H9 (cell line): ENCODE data around the gene ADAMTS3. TPM values are rescaled to one million over a fixed set of nuclear protein-coding genes. Genes with fewer than 3 reads are reported as not detected.

Source experiments
- DNase-seq: peaks from one replicate; pipeline ENCODE4 v3.0.0-alpha.2; 2017
- H2AFZ ChIP-seq: one replicate; pipeline ENCODE4 v1.6.1; 2013; ENCODE audit warnings: mild to moderate bottlenecking, low read length, control low read depth, moderate library complexity
- H2AK5ac ChIP-seq: 2 replicates; pipeline ENCODE4 v1.6.1; 2013; ENCODE audit warnings: low read length, control low read depth, mixed read lengths; ENCODE audit not compliant: insufficient read length
- H2BK120ac ChIP-seq: one replicate; pipeline ENCODE4 v1.6.1; 2013; ENCODE audit warnings: low read depth, mild to moderate bottlenecking, low read length, control low read depth, inconsistent platforms; ENCODE audit not compliant: poor library complexity, severe bottlenecking
- H2BK12ac ChIP-seq: 2 replicates; pipeline ENCODE4 v1.6.1; 2013; ENCODE audit warnings: low read length, control low read depth, mixed read lengths, low read depth; ENCODE audit not compliant: insufficient read length
- H2BK15ac ChIP-seq: 2 replicates; pipeline ENCODE4 v1.6.1; 2013; ENCODE audit warnings: low read depth, low read length, control low read depth
- H2BK20ac ChIP-seq: one replicate; pipeline ENCODE4 v1.6.1; 2013; ENCODE audit warnings: low read depth, mild to moderate bottlenecking, low read length, control low read depth, inconsistent platforms; ENCODE audit not compliant: poor library complexity, severe bottlenecking
- H2BK5ac ChIP-seq: 2 replicates; pipeline ENCODE4 v1.6.1; 2013; ENCODE audit warnings: low read length, control low read depth, mixed read lengths; ENCODE audit not compliant: insufficient read length
- H3K14ac ChIP-seq: 2 replicates; pipeline ENCODE4 v1.6.1; 2013; ENCODE audit warnings: low read length, control low read depth; ENCODE audit not compliant: insufficient read depth
- H3K18ac ChIP-seq: 2 replicates; pipeline ENCODE4 v1.6.1; 2013; ENCODE audit warnings: low read depth, mild to moderate bottlenecking, mixed read lengths, low read length, control low read depth; ENCODE audit not compliant: insufficient read length
- H3K23ac ChIP-seq: 2 replicates; pipeline ENCODE4 v1.6.1; 2013; ENCODE audit warnings: low read length, control low read depth, mixed read lengths, low read depth; ENCODE audit not compliant: insufficient read length
- H3K23me2 ChIP-seq: 2 replicates; pipeline ENCODE4 v1.6.1; 2013; ENCODE audit warnings: low read depth, mild to moderate bottlenecking, mixed read lengths, low read length, control low read depth; ENCODE audit not compliant: insufficient read length, poor library complexity, severe bottlenecking
- H3K27ac ChIP-seq: 2 replicates; pipeline ENCODE4 v1.5.1; 2013; ENCODE audit warnings: low read length, control low read depth, mixed read lengths, low read depth; ENCODE audit not compliant: insufficient read length
- H3K27me3 ChIP-seq: 2 replicates; pipeline ENCODE4 v1.6.1; 2013; ENCODE audit warnings: low read length, control low read depth, inconsistent platforms; ENCODE audit not compliant: insufficient read depth
- H3K4ac ChIP-seq: 2 replicates; pipeline ENCODE4 v1.6.1; 2013; ENCODE audit warnings: low read depth, mild to moderate bottlenecking, control low read depth, inconsistent platforms, low read length, moderate library complexity
- H3K4me1 ChIP-seq: 2 replicates; pipeline ENCODE4 v1.6.1; 2013; ENCODE audit warnings: low read length, control low read depth, inconsistent platforms; ENCODE audit not compliant: insufficient read depth
- H3K4me2 ChIP-seq: 2 replicates; pipeline ENCODE4 v1.6.1; 2013; ENCODE audit warnings: low read length, control low read depth, mixed read lengths; ENCODE audit not compliant: insufficient read length, insufficient read depth
- H3K56ac ChIP-seq: 2 replicates; pipeline ENCODE4 v1.6.1; 2013; ENCODE audit warnings: low read depth, mild to moderate bottlenecking, mixed read lengths, low read length, control low read depth; ENCODE audit not compliant: insufficient read length
- H3K79me1 ChIP-seq: 2 replicates; pipeline ENCODE4 v1.6.1; 2013; ENCODE audit warnings: low read depth, mild to moderate bottlenecking, moderate library complexity, low read length, control low read depth, inconsistent platforms; ENCODE audit not compliant: insufficient read depth, poor library complexity, severe bottlenecking
- H3K79me2 ChIP-seq: 2 replicates; pipeline ENCODE4 v1.6.1; 2013; ENCODE audit warnings: low read length, control low read depth, inconsistent platforms; ENCODE audit not compliant: insufficient read depth
- H3K9ac ChIP-seq: 2 replicates; pipeline ENCODE4 v1.6.1; 2013; ENCODE audit warnings: low read length, control low read depth, mixed read lengths; ENCODE audit not compliant: insufficient read length; ENCODE audit errors: extremely low read depth
- H3K9me3 ChIP-seq: one replicate; pipeline ENCODE4 v1.6.1; 2013; ENCODE audit warnings: low read depth, low read length, inconsistent platforms; ENCODE audit not compliant: control insufficient read depth
- H3T11ph ChIP-seq: one replicate; pipeline ENCODE4 v1.6.1; 2013; ENCODE audit warnings: mild to moderate bottlenecking, low read length, control low read depth, inconsistent platforms
- H4K20me1 ChIP-seq: one replicate; pipeline ENCODE4 v1.6.1; 2013; ENCODE audit not compliant: control insufficient read depth, insufficient read length, insufficient read depth
- H4K5ac ChIP-seq: 2 replicates; pipeline ENCODE4 v1.6.1; 2013; ENCODE audit warnings: low read depth, mild to moderate bottlenecking, mixed read lengths, low read length, control low read depth; ENCODE audit not compliant: insufficient read length
- H4K8ac ChIP-seq: replicated peaks from 2 replicates; pipeline ENCODE4 v1.6.1; 2013; ENCODE audit warnings: low read length, control low read depth, mixed read lengths, low read depth; ENCODE audit not compliant: insufficient read length
- H4K91ac ChIP-seq: 2 replicates; pipeline ENCODE4 v1.6.1; 2013; ENCODE audit warnings: low read depth, mild to moderate bottlenecking, moderate library complexity, mixed read lengths, low read length, control low read depth; ENCODE audit not compliant: insufficient read length
- H3K27ac Mint-ChIP-seq, 3 experiments: 2 replicates in 2 of 3; 3 replicates in 1 of 3; pipeline ENCODE4 v1.8.0; 2020 to 2021; ENCODE audit warnings: mixed read lengths in 3 of 3, mild to moderate bottlenecking in 1 of 3, moderate library complexity in 1 of 3
- H3K27me3 Mint-ChIP-seq: 2 replicates; pipeline ENCODE4 v1.8.0; 2021; ENCODE audit warnings: low read depth, mild to moderate bottlenecking, moderate library complexity, mixed read lengths
- H3K36me3 Mint-ChIP-seq, 3 experiments: 2 replicates in 2 of 3; 3 replicates in 1 of 3; pipeline ENCODE4 v1.8.0; 2020 to 2021; ENCODE audit warnings: low read depth in 3 of 3, mixed read lengths in 3 of 3; ENCODE audit not compliant: insufficient read depth in 1 of 3
- H3K4me1 Mint-ChIP-seq, 2 experiments: 2 replicates each; pipeline ENCODE4 v1.8.0; 2020; ENCODE audit warnings: mixed read lengths in 2 of 2
- H3K4me3 Mint-ChIP-seq, 2 experiments: 2 replicates in 1 of 2; 3 replicates in 1 of 2; pipeline ENCODE4 v1.8.0; 2020 to 2021; ENCODE audit warnings: mild to moderate bottlenecking in 2 of 2, mixed read lengths in 2 of 2, moderate library complexity in 1 of 2
- H3K9me3 Mint-ChIP-seq, 2 experiments: 2 replicates in 1 of 2; 3 replicates in 1 of 2; pipeline ENCODE4 v1.8.0; 2020; ENCODE audit warnings: mild to moderate bottlenecking in 2 of 2, mixed read lengths in 2 of 2, moderate library complexity in 1 of 2
- WGBS: extraction: QIAGEN DNeasy Blood & Tissue Kit; methylation state at CpG from one replicate; pipeline ENCODE4 v1.1.7; 2013; ENCODE audit warnings: missing lambda C conversion rate, low lambda C conversion rate, mixed read lengths; ENCODE audit not compliant: insufficient read length; ENCODE audit errors: extremely low coverage; 5-methylcytosine and 5-hydroxymethylcytosine counted together
- total RNA-seq: library from RNA; stranded (reverse); gene quantifications from 2 replicates; pipeline ENCODE4 v1.2.1, GENCODE V29; 2021
- TF ChIP-seq, protein P1 (sequence below): fragments of 200-600 bp; sonication (generic); conservative IDR thresholded peaks from 3 replicates; pipeline ENCODE4 v1.8.0; 2021; ENCODE audit warnings: antibody characterized with exemption, mild to moderate bottlenecking

Gene ADAMTS3
- total RNA-seq, 1 experiment from 2014 or later = 1.1 TPM

GRCh38 chr4:72567036-72567435 lies 2.0 kb downstream of the ADAMTS3 start:
- Histone ChIP-seq H2AFZ (no peak overlapping the region), H3K4me2 (peak overlapping the region; percentile 97), H3K9me3 (no peaks in the 10 kb centered on the region), H3K14ac (no peak overlapping the region), H2BK12ac (no peak overlapping the region), H3K4ac (no peak overlapping the region), H4K5ac (no peak overlapping the region), H4K20me1 (no peaks in the 10 kb centered on the region), H3K79me2 (no peaks in the 10 kb centered on the region), H3K79me1 (no peaks in the 10 kb centered on the region), H4K91ac (no peak overlapping the region), H3K18ac (no peak overlapping the region), H3K27ac (no peak overlapping the region), H4K8ac (no peak overlapping the region), H3K27me3 (0 out of 2 replicates have a peak, but pooled peaks cover 2% of the 10 kb centered on the region), H2AK5ac (no peak overlapping the region), H2BK120ac (no peak overlapping the region), H3K23me2 (peaks cover 17% of the 10 kb centered on the region), H3K9ac (peak overlapping the region; percentile 31), H3K4me1 (peaks cover 3% of the 10 kb centered on the region; the same call in 1 of the 2 replicates), H2BK5ac (no peak overlapping the region), H3K23ac (no peak overlapping the region), H2BK20ac (no peak overlapping the region), H3K56ac (no peak overlapping the region), H3T11ph (no peak overlapping the region), H2BK15ac (no peak overlapping the region)
- no CpG with 5 or more reads among the region's 1 CpG for WGBS
- Mint-ChIP-seq H3K4me3 (peak overlapping the region; percentile 84 to 96), H3K27ac (no peak overlapping the region), H3K27me3 (peaks cover 22% of the 10 kb centered on the region), H3K9me3 (no peaks in the 10 kb centered on the region), H3K36me3 (no peaks in the 10 kb centered on the region), H3K4me1 (peaks cover 22 to 24% of the 10 kb centered on the region in 2 experiments)
- TF ChIP-seq, protein P1, sequence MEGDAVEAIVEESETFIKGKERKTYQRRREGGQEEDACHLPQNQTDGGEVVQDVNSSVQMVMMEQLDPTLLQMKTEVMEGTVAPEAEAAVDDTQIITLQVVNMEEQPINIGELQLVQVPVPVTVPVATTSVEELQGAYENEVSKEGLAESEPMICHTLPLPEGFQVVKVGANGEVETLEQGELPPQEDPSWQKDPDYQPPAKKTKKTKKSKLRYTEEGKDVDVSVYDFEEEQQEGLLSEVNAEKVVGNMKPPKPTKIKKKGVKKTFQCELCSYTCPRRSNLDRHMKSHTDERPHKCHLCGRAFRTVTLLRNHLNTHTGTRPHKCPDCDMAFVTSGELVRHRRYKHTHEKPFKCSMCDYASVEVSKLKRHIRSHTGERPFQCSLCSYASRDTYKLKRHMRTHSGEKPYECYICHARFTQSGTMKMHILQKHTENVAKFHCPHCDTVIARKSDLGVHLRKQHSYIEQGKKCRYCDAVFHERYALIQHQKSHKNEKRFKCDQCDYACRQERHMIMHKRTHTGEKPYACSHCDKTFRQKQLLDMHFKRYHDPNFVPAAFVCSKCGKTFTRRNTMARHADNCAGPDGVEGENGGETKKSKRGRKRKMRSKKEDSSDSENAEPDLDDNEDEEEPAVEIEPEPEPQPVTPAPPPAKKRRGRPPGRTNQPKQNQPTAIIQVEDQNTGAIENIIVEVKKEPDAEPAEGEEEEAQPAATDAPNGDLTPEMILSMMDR = no peak
- DNase-seq = no peak
